ENCODE results near the gene AGAP3. TPM values are rescaled to one million over a fixed set of nuclear protein-coding genes. Genes with fewer than 3 reads are reported as not detected.

The AGAP3 gene
- total RNA-seq, 1 experiment from 2014 or later, result 126 TPM

- ChIA-PET POLR2A (no interaction called here), CTCF (no interaction called here), RAD21 (ENCODE audit: low non-redundant PET in 1 of 2, low total read pairs in 2 of 2, uncharacterized antibody in 2 of 2, unreplicated experiment in 2 of 2) (no interaction called here)
- Histone ChIP-seq H3K79me2 (ENCODE audit: insufficient read depth, low read length) (no peaks in the 10 kb centered on the region), H3K36me3 (ENCODE audit: control insufficient read depth in 1 of 2, insufficient read depth in 2 of 2, low read length in 2 of 2) (no peaks in the 10 kb centered on the region), H3K9ac (ENCODE audit: low read length) (no peak overlapping the region), H4K20me1 (ENCODE audit: insufficient read depth) (no peaks in the 10 kb centered on the region), H3K27me3 (ENCODE audit: insufficient read depth, low read length) (no peaks in the 10 kb centered on the region), H3K4me3 (replicated peaks in 1 of 2; ENCODE audit: low read depth in 1 of 2, low read length in 2 of 2) (no peak overlapping the region), H3K4me2 (ENCODE audit: low read length) (no peak overlapping the region), H3K9me3 (ENCODE audit: control insufficient read depth in 1 of 2, insufficient read depth in 1 of 2, low read depth in 1 of 2, low read length in 2 of 2) (peaks cover 0 to 8% of the 10 kb centered on the region in 2 experiments; a peak in 1 of 4 replicates), H3K9me2 (ENCODE audit: insufficient read depth) (no peaks in the 10 kb centered on the region), H2AFZ (ENCODE audit: low read depth, low read length, poor library complexity, severe bottlenecking) (no peak overlapping the region), H3K4me1 (ENCODE audit: control insufficient read depth in 1 of 2, insufficient read depth in 2 of 2, low read length in 2 of 2) (no peaks in the 10 kb centered on the region), H3K27ac (ENCODE audit: low read depth, low read length) (no peak overlapping the region)
- no peak for ATAC-seq
- TF ChIP-seq EGR1 (IDR thresholded peaks at IDR 0.05; ENCODE audit: low read depth) (no peak), SIN3A (IDR thresholded peaks at IDR 0.05; ENCODE audit: low read depth) (no peak), ELF1 (IDR thresholded peaks at IDR 0.05; ENCODE audit: borderline replicate concordance, low read depth) (no peak), SRF (IDR thresholded peaks at IDR 0.05; ENCODE audit: low read depth) (no peak), FOSL1 (IDR thresholded peaks at IDR 0.05; ENCODE audit: low read depth) (no peak), CEBPB (IDR thresholded peaks at IDR 0.05; ENCODE audit: low read depth) (no peak), POLR2A (IDR thresholded peaks at IDR 0.05; ENCODE audit: borderline replicate concordance, extremely low read depth, insufficient read depth, insufficient read length) (no peak), TCF7L2 (IDR thresholded peaks at IDR 0.05; ENCODE audit: borderline replicate concordance, extremely low read depth, insufficient read depth, insufficient read length) (no peak), JUND (IDR thresholded peaks at IDR 0.05) (no peak)
- BruUV-seq (replicated peaks), result no TSS peak
- intact Hi-C loops (cut with micrococcal nuclease), result no loop called here
- DNase-seq (ENCODE audit: low read depth, low spot score), result no peak
Measured at GRCh38 chr7:151175047-151175792, 88.9 kb downstream of the AGAP3 start.

- no peak overlapping the region for H3K4me3 ChIP-seq (replicated peaks in 1 of 2; ENCODE audit: low read depth in 1 of 2, low read length in 2 of 2)
- ChIA-PET RAD21 (ENCODE audit: low non-redundant PET in 1 of 2, low total read pairs in 2 of 2, uncharacterized antibody in 2 of 2, unreplicated experiment in 2 of 2) (no interaction called here), POLR2A (no interaction called here), CTCF (no interaction called here)
- no peak overlapping the region for H2AFZ ChIP-seq (ENCODE audit: low read depth, low read length, poor library complexity, severe bottlenecking)
- no peaks in the 10 kb centered on the region for H3K9me2 ChIP-seq (ENCODE audit: insufficient read depth)
- peak in 2 of 3 experiments; percentile 11 to 13; a peak in 1 of 6 replicates for TF ChIP-seq CTCF (IDR thresholded peaks at IDR 0.05 in 2 of 3, conservative IDR thresholded peaks at IDR 0.05 in 1 of 3; ENCODE audit: borderline replicate concordance in 1 of 3, insufficient read depth in 1 of 3, low read depth in 2 of 3, low read length in 2 of 3)
- no peak for TF ChIP-seq EGR1 (IDR thresholded peaks at IDR 0.05; ENCODE audit: low read depth)
- no TSS peak for BruUV-seq (replicated peaks)
- ATAC-seq (no peak), DNase-seq (ENCODE audit: low read depth, low spot score) (no peak)
- H3K9me3 ChIP-seq (ENCODE audit: control insufficient read depth in 1 of 2, insufficient read depth in 1 of 2, low read depth in 1 of 2, low read length in 2 of 2), result peaks cover 0 to 8% of the 10 kb centered on the region in 2 experiments; a peak in 1 of 4 replicates
- no peaks in the 10 kb centered on the region for H3K27me3 ChIP-seq (ENCODE audit: insufficient read depth, low read length)
- no peak overlapping the region for H3K27ac ChIP-seq (ENCODE audit: low read depth, low read length)
- intact Hi-C loops (cut with micrococcal nuclease), result no loop called here
- H3K79me2 ChIP-seq (ENCODE audit: insufficient read depth, low read length), result no peaks in the 10 kb centered on the region
- H3K4me1 ChIP-seq (ENCODE audit: control insufficient read depth in 1 of 2, insufficient read depth in 2 of 2, low read length in 2 of 2), result no peaks in the 10 kb centered on the region
- H3K36me3 ChIP-seq (ENCODE audit: control insufficient read depth in 1 of 2, insufficient read depth in 2 of 2, low read length in 2 of 2), result no peaks in the 10 kb centered on the region
- H3K9ac ChIP-seq (ENCODE audit: low read length), result no peak overlapping the region
- H3K4me2 ChIP-seq (ENCODE audit: low read length), result no peak overlapping the region
- H4K20me1 ChIP-seq (ENCODE audit: insufficient read depth), result no peaks in the 10 kb centered on the region
Measured at GRCh38 chr7:151175793-151176311, 89.6 kb downstream of the AGAP3 start.
